ENCODE measurements around the gene SORCS2.

DNA sequence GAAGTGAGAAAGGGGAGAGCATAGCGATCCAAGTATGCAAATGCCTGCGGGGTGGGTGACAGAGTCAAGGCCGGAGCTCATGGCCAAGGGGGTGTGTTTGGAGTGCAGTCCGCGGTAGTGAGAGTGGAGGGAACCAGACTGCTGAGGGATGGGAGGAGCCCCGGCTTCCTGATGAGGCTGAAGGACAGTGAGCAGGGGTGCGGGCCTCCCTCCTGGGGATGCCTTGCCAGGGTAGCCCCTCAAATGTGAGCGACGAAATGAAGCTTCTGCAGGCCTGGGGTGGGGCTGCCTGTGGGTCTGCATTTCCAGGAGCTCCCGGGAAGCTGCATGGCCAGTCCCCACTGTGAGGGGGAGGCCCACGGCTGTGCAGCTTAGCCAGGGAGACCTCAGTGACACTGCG, 197.4 kb downstream of the SORCS2 start:
- TF ChIP-seq, protein P1, sequence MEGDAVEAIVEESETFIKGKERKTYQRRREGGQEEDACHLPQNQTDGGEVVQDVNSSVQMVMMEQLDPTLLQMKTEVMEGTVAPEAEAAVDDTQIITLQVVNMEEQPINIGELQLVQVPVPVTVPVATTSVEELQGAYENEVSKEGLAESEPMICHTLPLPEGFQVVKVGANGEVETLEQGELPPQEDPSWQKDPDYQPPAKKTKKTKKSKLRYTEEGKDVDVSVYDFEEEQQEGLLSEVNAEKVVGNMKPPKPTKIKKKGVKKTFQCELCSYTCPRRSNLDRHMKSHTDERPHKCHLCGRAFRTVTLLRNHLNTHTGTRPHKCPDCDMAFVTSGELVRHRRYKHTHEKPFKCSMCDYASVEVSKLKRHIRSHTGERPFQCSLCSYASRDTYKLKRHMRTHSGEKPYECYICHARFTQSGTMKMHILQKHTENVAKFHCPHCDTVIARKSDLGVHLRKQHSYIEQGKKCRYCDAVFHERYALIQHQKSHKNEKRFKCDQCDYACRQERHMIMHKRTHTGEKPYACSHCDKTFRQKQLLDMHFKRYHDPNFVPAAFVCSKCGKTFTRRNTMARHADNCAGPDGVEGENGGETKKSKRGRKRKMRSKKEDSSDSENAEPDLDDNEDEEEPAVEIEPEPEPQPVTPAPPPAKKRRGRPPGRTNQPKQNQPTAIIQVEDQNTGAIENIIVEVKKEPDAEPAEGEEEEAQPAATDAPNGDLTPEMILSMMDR (IDR thresholded peaks at IDR 0.05) = no peak
- no peak for TF ChIP-seq POLR2A (IDR thresholded peaks at IDR 0.05)

Data from esophagus squamous epithelium (tissue), 4 donors.